T-helper 2 cell treated with Interferon-gamma antibody and Interleukin-4, amounts not matched to agents 5 μg/mL and 100 μg/mL, for 36 hours (primary cell): ENCODE results near the gene CYP26C1.

Experiments used
- DNase-seq: peaks from one replicate; pipeline ENCODE4 v3.0.0; 2021; ENCODE audit warnings: low spot score
- H3K27ac Mint-ChIP-seq: one replicate; pipeline ENCODE4 v1.8.0; 2021; ENCODE audit warnings: mild to moderate bottlenecking, mixed read lengths
- H3K27me3 Mint-ChIP-seq: one replicate; pipeline ENCODE4 v1.8.0; 2021; ENCODE audit warnings: low read depth, mixed read lengths
- H3K36me3 Mint-ChIP-seq: one replicate; pipeline ENCODE4 v1.8.0; 2021; ENCODE audit warnings: low read depth, mixed read lengths
- H3K4me1 Mint-ChIP-seq: one replicate; pipeline ENCODE4 v1.8.0; 2021; ENCODE audit warnings: low read depth, mixed read lengths
- H3K4me3 Mint-ChIP-seq: one replicate; pipeline ENCODE4 v1.8.0; 2022; ENCODE audit warnings: mild to moderate bottlenecking, moderate library complexity, mixed read lengths
- H3K9me3 Mint-ChIP-seq: one replicate; pipeline ENCODE4 v1.8.0; 2021; ENCODE audit warnings: mixed read lengths

Gene CYP26C1

DNA sequence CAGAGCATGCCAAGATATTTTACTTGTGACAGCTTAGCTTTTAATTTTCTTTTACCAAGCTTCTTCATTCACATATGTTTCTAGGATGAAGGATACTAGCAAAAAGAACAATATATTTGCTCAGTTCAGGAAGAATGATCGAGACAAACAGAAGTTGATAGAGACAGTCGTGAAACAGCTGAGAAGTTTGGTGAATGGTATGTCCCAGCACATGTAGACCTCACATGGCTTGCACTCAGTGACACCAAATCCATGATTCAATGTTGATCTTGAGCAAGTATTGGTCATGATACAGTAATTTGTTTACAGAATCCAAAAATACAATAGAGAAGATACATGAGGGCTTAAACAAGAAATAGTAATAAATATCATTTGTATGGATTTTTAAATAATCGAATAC, 2.5 kb upstream of the CYP26C1 start:
- H3K4me3 Mint-ChIP-seq: no peak overlapping the region
- no peak for DNase-seq
- H3K4me1 Mint-ChIP-seq: peaks cover 2% of the 10 kb centered on the region
- no peaks in the 10 kb centered on the region for H3K9me3 Mint-ChIP-seq
- H3K27me3 Mint-ChIP-seq: peaks cover 21% of the 10 kb centered on the region
- peaks cover 6% of the 10 kb centered on the region for H3K36me3 Mint-ChIP-seq
- H3K27ac Mint-ChIP-seq: no peak overlapping the region

DNA sequence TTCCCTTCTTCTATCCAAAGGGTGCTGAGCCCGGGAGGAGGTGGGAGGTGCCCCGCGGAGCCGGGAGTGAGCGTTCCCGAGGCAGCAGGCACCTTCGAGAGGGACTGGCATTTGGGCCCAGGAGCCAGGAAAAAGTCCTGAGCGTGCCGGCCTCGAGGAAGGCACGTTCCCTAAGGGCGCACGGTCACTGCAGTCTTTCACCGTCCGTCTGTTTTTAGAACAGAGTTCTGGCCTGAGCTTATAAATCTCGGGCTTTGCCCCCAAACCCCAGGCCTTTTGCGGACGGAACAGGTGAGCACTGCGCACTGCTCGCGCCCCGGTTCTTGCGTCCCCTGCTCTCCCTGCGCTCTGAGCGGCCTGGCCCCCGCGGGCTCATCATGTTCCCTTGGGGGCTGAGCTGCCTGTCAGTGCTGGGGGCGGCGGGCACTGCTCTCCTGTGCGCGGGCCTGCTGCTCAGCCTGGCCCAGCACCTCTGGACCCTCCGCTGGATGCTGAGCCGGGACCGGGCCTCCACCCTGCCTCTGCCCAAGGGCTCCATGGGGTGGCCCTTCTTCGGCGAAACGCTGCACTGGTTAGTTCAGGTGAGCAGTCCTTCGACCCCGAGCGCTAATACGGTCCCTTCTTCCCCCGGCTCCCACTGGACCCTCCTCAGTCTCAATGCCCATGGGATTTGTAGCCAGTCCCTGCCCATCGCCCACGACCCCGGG, 442 bp downstream of the CYP26C1 start:
- H3K27ac Mint-ChIP-seq: no peak overlapping the region
- peaks cover 6% of the 10 kb centered on the region for H3K36me3 Mint-ChIP-seq
- peaks cover 2% of the 10 kb centered on the region for H3K4me1 Mint-ChIP-seq
- H3K27me3 Mint-ChIP-seq: peaks cover 43% of the 10 kb centered on the region
- DNase-seq: peak; percentile 2
- H3K9me3 Mint-ChIP-seq: no peaks in the 10 kb centered on the region
- H3K4me3 Mint-ChIP-seq: no peak overlapping the region

DNA sequence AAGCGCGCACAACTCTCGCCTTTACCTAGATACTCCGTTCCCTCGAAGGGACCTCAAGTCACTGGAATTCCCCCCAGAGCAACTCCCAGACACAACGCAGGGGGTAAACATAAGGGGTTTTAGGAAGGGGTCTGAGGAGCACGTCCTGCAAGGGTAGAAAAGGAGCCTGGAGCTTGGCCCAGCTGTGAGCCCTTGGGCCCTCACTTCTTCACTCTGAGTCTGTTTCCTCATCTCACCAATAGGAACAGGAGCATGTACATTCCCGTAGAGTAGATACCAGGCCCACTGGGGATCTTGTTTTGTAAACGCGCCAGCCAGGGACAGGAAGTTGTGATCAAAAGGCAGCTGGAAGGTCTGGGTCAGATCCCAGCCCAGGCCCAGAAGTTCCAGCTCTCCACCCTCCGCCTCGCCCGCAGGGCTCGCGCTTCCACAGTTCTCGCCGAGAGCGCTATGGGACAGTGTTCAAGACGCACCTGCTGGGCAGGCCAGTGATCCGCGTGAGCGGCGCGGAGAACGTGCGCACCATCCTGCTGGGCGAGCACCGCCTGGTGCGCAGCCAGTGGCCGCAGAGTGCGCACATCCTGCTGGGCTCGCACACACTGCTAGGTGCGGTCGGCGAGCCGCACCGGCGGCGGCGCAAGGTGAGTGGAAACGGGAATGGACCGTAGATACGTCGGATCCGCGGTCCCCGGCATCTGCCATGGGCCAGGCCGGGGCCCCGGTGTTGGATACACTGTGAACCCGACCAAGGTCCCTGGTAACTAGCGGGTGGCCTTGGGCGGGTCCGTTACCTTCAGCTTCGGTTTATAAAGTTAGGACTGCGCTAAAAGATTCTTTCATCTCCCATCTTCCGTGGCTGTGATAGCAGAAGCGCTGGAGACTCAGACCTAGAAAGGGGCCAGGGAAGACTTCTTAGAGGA, 1.3 kb downstream of the CYP26C1 start:
- Mint-ChIP-seq H3K9me3 (no peaks in the 10 kb centered on the region), H3K27me3 (peaks cover 50% of the 10 kb centered on the region), H3K27ac (no peak overlapping the region), H3K4me1 (peaks cover 2% of the 10 kb centered on the region), H3K4me3 (peak overlapping the region; percentile 68), H3K36me3 (peaks cover 6% of the 10 kb centered on the region)
- peak; percentile 2 for DNase-seq

DNA sequence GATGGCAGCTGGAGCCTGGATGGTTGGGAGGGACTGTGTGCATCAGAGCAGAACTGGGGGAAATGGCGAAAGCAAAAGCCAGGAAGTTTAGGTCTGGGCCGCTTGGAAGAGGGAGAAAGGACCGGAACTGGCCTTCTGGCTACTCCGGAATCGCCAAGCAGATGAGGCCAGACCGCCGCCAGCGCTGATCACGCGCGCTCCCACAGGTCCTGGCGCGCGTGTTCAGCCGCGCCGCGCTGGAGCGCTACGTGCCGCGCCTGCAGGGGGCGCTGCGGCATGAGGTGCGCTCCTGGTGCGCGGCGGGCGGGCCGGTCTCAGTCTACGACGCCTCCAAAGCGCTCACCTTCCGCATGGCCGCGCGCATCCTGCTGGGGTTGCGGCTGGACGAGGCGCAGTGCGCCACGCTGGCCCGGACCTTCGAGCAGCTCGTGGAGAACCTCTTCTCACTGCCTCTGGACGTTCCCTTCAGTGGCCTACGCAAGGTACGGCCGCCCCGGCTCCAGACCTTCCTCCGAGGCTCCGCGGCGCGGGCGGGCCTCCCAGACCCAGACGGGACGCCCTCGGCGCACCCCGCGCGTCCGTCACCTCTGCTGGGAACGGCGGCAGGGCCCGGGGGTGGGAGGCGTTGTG, 2.0 kb downstream of the CYP26C1 start:
- peak overlapping the region; percentile 68 for H3K4me3 Mint-ChIP-seq
- H3K27ac Mint-ChIP-seq: no peak overlapping the region
- DNase-seq: peak; percentile 50
- H3K27me3 Mint-ChIP-seq: peaks cover 58% of the 10 kb centered on the region
- no peaks in the 10 kb centered on the region for H3K9me3 Mint-ChIP-seq
- H3K4me1 Mint-ChIP-seq: peaks cover 3% of the 10 kb centered on the region
- H3K36me3 Mint-ChIP-seq: peaks cover 6% of the 10 kb centered on the region

DNA sequence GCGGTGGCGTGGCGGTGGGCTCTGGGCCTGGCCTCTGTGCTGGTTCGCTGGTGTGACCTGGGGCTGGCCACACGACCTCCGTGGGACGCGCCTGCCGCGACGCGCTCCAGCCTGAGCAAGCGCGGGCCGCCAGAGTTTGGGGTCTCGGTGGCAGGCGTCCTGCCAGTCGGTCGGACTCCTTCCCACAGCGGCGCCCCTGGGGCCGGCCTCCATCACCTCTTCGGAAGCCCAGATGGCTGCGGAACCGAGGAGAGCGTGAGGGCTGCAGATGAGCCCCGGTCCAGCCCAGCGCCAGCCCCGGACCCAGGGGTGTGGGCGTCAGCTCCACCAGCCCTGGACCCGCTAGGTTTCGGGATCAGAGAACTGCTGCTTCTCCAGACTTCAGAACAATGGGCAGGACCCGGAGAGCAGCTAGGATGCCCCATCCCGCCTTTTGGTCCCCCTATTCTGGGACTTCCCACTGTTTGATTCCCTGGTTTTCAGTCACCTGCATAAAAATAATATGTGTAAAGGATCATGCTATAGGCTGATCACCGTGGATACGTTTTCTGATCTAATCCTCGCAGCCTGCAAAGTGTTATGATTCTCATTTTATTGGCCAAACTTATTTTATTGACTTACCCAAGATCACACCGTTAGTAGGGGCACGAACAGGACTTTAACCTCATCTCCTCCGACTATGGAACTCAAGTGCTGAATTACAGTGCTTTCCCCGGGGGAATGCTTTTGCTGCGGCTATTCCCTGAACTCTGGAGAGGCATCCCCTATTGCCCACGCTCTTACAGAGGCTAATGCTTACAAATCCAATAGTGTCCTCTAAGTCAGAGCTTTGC, 2.8 kb downstream of the CYP26C1 start:
- no peaks in the 10 kb centered on the region for H3K9me3 Mint-ChIP-seq
- H3K4me3 Mint-ChIP-seq: peak overlapping the region; percentile 51
- no peak overlapping the region for H3K27ac Mint-ChIP-seq
- DNase-seq: no peak
- peaks cover 3% of the 10 kb centered on the region for H3K4me1 Mint-ChIP-seq
- H3K27me3 Mint-ChIP-seq: peaks cover 65% of the 10 kb centered on the region
- H3K36me3 Mint-ChIP-seq: peaks cover 6% of the 10 kb centered on the region

DNA sequence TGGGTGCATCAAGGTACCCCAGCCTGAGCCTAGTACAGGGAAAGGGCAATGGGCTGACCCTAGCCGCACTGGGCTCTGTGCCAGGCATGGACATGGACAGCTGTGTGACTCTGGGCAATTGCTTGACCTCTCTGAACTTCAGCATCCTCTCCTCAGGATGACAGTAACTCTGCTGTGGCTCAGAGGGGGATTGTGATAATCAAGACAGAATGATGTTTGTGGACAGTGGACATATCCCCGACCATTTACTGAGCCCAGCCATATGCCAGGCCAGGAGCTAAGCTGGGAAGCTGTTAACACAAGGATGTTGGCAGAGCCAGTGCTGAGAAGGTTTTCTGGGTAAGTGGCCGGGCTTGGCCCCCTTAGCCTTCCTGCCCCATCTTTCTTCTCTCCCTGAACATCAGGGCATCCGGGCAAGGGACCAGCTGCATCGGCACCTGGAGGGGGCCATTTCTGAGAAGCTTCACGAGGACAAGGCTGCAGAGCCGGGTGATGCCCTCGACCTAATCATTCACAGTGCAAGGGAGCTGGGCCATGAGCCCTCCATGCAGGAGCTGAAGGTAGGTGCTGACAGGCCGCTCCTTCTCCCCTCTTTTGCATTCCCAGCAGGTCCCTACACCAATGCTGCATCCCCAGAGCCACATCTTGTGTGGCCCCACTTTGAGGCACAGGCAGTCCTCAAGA, 3.5 kb downstream of the CYP26C1 start:
- H3K27ac Mint-ChIP-seq: no peak overlapping the region
- peaks cover 6% of the 10 kb centered on the region for H3K36me3 Mint-ChIP-seq
- no peak for DNase-seq
- peaks cover 7% of the 10 kb centered on the region for H3K4me1 Mint-ChIP-seq
- H3K9me3 Mint-ChIP-seq: no peaks in the 10 kb centered on the region
- peak overlapping the region; percentile 51 for H3K4me3 Mint-ChIP-seq
- H3K27me3 Mint-ChIP-seq: peaks cover 72% of the 10 kb centered on the region

DNA sequence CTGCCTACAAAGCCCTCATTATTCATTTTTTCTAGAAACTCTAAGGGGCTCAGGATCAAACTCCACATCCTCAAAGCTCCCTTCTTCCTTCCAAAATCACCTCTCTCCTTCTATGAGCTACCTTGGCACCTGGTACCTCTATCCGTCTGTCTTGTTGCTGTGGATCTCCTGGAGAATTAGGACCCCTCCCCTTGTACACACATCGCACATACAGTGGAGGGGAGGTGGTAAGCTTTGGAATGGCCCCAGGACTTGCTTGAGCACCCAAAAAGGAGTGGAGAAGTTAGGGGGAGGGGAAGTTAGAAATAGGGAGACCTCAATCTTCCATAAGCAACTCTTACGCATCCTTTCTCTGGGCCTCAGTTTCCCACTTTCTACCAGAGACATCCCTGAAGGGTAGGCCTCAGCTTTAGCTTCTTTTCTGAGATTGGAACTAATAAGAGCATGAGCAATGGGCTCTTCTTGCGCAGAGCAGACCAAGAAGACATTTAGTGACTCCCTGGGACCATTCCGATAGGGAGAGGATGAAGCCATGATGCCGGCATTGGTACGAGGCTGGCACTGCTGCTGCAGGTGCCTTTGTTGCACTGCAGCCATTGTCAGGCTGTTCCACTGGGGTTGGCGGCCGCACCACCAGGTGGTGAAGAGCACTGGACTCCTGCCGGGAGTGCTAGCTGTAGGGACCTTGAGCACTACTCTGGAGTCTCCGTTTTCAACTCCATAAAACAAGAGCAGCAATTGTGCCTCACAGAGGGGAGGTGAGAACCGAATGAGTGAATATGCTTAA, 4.5 kb downstream of the CYP26C1 start:
- Mint-ChIP-seq H3K36me3 (peaks cover 1% of the 10 kb centered on the region), H3K4me1 (peaks cover 7% of the 10 kb centered on the region), H3K27ac (no peak overlapping the region), H3K9me3 (no peaks in the 10 kb centered on the region), H3K4me3 (no peak overlapping the region), H3K27me3 (peaks cover 77% of the 10 kb centered on the region)
- no peak for DNase-seq

DNA sequence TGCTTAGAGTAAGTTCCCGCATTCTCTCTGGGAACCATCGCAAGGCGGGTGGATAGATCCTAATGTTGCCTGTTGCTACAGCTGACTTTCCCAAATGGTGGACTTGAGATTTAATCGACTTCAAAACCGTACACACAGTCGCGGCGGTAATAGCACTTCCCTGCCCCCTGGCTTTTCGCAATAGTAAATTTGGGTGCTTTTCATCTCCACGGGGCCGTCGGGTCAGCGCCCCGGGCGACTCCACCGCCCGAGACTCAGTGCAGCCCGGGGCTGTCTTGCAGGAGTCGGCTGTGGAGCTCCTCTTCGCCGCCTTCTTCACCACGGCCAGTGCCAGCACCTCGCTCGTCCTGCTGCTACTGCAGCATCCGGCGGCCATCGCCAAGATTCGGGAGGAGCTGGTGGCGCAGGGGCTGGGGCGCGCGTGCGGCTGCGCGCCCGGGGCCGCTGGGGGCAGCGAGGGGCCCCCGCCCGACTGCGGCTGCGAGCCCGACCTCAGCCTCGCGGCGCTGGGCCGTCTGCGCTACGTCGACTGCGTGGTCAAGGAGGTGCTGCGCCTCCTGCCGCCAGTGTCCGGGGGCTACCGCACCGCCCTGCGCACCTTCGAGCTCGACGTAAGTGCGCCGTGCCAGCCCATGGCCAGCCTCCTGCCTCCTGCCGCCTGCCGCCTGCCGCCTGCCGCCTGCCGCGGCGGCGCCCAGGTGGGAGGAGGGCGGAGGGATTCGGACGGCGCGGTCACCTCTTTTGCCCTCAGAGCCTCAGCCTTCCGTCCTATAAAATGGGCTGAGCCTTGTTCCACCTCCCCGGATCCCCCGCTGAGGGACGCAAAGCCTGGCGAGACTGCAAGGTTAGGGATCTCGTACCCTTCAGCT, 5.3 kb downstream of the CYP26C1 start:
- DNase-seq: no peak
- Mint-ChIP-seq H3K27me3 (peaks cover 83% of the 10 kb centered on the region), H3K4me3 (no peak overlapping the region), H3K36me3 (no peaks in the 10 kb centered on the region), H3K27ac (no peak overlapping the region), H3K4me1 (peaks cover 7% of the 10 kb centered on the region), H3K9me3 (no peaks in the 10 kb centered on the region)

DNA sequence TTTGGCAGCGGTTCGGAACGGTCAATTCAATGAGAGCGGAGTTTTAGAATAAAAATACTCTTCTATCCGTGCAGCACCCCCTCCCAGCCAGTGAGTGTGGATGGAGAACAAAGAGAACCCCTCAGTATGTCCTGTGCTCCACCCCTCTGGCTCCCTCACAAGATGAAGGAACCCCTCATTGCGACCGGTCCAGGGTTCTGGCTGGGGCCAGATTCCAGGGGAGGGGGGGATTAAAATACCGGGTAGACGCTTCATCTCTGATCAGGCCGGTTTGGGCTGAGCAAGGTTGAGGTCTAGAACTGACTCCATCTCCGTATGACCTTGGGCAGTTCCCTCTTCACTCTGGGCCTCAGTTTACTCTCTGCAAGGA, 5.9 kb downstream of the CYP26C1 start:
- peaks cover 7% of the 10 kb centered on the region for H3K4me1 Mint-ChIP-seq
- H3K9me3 Mint-ChIP-seq: no peaks in the 10 kb centered on the region
- no peak overlapping the region for H3K27ac Mint-ChIP-seq
- no peak overlapping the region for H3K4me3 Mint-ChIP-seq
- no peak for DNase-seq
- H3K36me3 Mint-ChIP-seq: no peaks in the 10 kb centered on the region
- peaks cover 85% of the 10 kb centered on the region for H3K27me3 Mint-ChIP-seq

DNA sequence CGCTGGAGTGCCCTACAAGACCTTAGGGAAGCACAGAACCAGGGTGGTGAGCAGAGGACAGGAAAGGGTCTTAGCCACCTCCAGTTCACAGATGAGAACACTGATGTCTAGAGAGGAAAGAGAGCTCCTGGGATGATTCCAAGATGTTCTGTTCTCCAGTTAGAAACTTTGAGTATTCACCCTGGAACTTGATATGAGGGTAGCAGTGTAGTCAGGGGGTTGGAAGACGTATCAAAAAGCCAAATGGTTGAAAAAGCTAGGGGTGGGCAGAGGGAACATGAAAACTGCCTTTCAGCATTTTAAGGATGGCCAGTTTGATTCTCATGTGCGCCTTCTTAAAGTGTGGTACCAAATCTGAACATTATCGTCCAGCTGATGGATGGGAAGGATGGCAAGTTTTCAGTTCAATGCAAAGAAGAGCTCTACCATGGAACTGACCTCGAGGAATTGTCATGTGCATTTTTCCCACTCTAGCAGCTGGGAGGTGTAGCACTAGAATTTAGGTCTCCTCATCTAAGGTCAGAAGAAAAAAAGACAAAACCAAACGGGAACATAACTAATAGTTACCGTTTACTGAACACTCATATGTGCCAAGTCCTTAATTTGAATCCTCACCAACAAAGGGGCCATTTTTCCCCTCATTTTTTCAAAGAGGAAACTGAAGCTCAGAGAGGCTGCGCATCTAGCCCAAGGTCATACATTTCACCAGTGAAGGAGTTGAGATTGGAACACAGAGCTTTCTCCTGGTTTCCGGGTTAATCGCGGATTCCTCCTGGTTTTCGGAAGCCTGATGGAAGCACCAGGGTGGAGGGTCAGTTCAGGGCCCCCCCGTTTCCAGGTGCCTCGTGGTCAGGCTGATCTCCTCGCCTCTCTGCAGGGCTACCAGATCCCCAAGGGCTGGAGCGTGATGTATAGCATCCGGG, 7.1 kb downstream of the CYP26C1 start:
- Mint-ChIP-seq H3K36me3 (no peaks in the 10 kb centered on the region), H3K27ac (no peak overlapping the region)

More for the DNA sequence above, 7.1 kb downstream of the CYP26C1 start:
- peaks cover 86% of the 10 kb centered on the region for H3K27me3 Mint-ChIP-seq
- no peak overlapping the region for H3K4me3 Mint-ChIP-seq
- H3K4me1 Mint-ChIP-seq: peaks cover 10% of the 10 kb centered on the region
- H3K9me3 Mint-ChIP-seq: no peaks in the 10 kb centered on the region
- no peak for DNase-seq
